ENCODE measurements around the gene DPY19L1.
"Not testable (repeated sequence)": the region's sequence is repeated elsewhere in the genome, so short reads cannot be mapped to it uniquely, and the experiment has no call there.

Gene DPY19L1

DNA sequence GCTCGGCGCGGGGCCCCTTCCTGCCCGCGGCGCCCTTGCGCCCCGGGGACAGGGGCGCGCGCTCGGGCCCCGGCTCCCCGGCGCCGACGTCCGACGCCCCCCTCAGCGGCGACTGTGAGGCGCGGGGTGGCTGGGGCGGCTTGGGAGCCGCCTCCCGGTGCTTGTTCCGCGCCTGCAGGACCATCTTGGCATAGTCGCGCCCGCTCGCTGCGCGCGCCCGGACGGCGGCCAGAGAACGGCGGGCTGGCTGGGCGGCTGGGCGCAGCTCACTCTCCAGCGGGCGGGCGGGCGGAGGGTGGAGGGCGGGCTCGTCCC, at the start of gene DPY19L1:
Gene DPY19L1, minus strand, starts transcription at position 275 of the 315 bp plus-strand sequence. Its CDS starts 91 bp downstream, at position 184.
- H3K4me1 Mint-ChIP-seq (ENCODE audit: low read depth) = peaks cover 29% of the 10 kb centered on the region
- H3K27me3 Mint-ChIP-seq = no peaks in the 10 kb centered on the region
- no peaks in the 10 kb centered on the region for H3K9me3 Mint-ChIP-seq
- peak within 1 kb of the TSS; percentile 84 for H3K27ac Mint-ChIP-seq
- peaks cover 6% of the 10 kb centered on the region for H3K36me3 Mint-ChIP-seq (ENCODE audit: low read depth)
- intact Hi-C loops (cut with micrococcal nuclease) = no loop called here
- peak within 1 kb of the TSS; percentile 95 for H3K4me3 Mint-ChIP-seq

DNA sequence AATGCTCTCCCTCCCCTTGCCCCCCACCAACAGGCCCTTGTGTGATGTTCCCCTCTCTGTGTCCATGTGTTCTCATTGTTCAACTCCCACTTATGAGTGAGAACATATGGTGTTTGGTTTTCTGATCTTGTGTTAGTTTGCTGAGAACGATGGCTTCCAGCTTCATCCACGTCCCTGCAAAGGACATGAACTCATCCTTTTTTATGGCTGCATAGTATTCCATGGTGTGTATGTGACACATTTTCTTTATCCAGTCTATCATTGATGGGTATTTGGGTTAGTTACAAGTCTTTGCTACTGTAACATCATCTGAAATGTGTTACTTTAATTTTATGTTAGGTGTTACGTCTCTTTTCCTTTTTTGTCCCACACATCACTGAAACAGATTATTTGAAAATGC, 42.2 kb upstream of the DPY19L1 start:
- H3K27me3 Mint-ChIP-seq; intact Hi-C loops (cut with micrococcal nuclease); H3K27ac Mint-ChIP-seq; H3K4me3 Mint-ChIP-seq; H3K36me3 Mint-ChIP-seq (ENCODE audit: low read depth); H3K9me3 Mint-ChIP-seq; H3K4me1 Mint-ChIP-seq (ENCODE audit: low read depth): not testable (repeated sequence)

DNA sequence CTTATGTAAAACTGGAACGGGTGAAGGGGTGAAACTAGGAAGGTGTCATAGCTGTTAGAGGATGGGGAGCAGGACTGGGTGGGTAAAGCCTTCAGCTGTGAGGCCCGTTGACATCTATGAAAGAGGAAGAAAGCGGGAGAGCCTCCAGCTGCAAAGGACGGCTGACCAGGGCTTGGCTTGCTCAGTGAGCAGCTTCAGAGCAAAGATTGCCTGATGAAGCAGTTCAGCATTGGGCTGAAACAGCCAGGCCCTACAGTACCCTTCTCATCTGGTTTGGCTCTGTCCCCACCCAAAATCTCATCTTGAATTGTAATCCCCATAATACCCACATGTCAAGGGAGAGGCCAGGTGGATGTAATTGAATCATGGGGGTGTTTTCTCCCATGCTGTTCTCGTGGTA, 36.7 kb upstream of the DPY19L1 start:
- peaks cover 12% of the 10 kb centered on the region for H3K27me3 Mint-ChIP-seq

DNA sequence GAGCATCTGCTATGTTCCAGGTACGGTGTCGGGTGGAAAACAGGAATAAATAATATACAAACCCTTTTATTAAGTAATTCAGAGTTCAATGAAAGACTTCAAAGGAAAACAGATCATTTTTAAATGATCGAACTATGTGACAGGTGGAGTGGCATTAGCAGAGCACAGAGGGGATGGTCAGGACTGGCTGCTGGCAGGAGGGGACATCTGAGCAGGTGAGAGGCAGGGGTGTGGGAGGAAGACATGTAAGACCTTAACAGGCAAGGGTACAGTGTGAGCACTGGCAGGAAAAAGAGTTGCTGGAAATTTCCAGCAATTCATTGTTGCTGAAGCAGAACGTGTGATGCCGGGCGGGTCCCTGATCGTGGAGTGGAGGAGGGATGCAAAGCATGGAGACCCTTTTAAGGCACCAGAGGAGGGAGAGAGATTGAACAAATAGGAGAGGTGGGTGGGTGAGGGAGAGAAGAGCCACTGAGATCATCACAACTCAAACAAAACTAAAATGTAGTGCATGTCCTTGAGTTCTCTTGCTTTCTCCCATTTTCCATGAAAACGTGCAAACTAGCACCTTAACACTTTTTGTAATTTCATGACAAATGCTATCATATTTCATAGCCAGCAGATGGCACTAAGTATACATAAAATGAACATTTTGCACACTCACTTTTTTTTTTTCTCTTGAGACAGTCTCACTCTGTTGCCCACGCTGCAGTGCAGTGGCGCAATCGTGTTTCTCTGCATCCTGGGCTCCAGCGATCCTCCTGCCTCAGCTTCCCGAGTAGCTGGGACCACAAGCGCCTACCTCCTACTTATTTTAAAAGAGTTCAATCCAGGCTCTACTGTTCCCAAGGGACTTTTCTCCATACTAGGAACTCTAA, 35.9 kb upstream of the DPY19L1 start:
- H3K9me3 Mint-ChIP-seq; H3K27ac Mint-ChIP-seq; H3K36me3 Mint-ChIP-seq (ENCODE audit: low read depth); intact Hi-C loops (cut with micrococcal nuclease); H3K4me3 Mint-ChIP-seq; H3K4me1 Mint-ChIP-seq (ENCODE audit: low read depth): not testable (repeated sequence)
- H3K27me3 Mint-ChIP-seq = peaks cover 13% of the 10 kb centered on the region

More for the DNA sequence above, 36.7 kb upstream of the DPY19L1 start:
- intact Hi-C loops (cut with micrococcal nuclease); H3K4me1 Mint-ChIP-seq (ENCODE audit: low read depth); H3K4me3 Mint-ChIP-seq; H3K36me3 Mint-ChIP-seq (ENCODE audit: low read depth); H3K27ac Mint-ChIP-seq; H3K9me3 Mint-ChIP-seq: not testable (repeated sequence)

DNA sequence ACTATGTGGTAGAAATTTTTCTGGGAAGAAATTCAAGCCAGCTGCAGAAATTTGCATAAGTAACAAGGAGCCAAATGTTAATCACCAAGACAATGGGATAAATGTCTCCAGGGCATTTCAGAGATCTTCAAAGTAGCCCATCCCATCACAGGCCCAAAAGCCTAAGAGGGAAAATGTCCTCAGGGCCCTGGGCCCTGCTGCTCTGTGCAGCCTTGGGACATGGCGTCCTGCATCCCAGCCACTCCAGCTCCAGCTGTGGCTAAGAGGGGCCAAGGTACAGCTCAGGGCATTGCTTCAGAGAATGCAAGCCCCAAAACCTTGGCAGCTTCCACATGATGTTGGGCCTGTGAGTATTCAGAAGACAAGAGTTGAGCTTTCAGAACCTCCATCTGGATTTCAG, 31.8 kb upstream of the DPY19L1 start:
- peaks cover 12% of the 10 kb centered on the region for H3K27me3 Mint-ChIP-seq
- intact Hi-C loops (cut with micrococcal nuclease) = not testable (repeated sequence)

DNA sequence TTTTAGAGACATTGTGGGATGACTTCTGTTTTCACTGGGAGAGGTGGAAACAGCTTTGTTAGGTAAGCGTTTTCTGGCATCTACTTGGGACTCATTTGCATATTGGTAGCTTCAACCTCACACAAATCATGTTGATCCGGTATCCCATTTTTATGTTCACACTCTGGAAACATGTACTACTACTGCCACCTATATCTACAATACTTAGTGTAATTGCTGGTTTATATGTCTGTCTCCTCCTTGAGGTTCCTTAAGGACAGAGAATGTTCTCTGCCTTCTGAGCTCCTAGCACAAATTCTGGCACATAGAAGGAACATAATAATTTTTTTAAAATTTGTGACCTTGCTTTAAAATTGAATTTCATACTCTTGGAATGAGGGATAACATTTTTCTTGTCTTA, 28.1 kb upstream of the DPY19L1 start:
- H3K27me3 Mint-ChIP-seq; H3K36me3 Mint-ChIP-seq (ENCODE audit: low read depth); H3K4me1 Mint-ChIP-seq (ENCODE audit: low read depth); H3K4me3 Mint-ChIP-seq; H3K27ac Mint-ChIP-seq; intact Hi-C loops (cut with micrococcal nuclease); H3K9me3 Mint-ChIP-seq: not testable (repeated sequence)

More for the DNA sequence above, 31.8 kb upstream of the DPY19L1 start:
- H3K27ac Mint-ChIP-seq; H3K4me1 Mint-ChIP-seq (ENCODE audit: low read depth); H3K4me3 Mint-ChIP-seq; H3K36me3 Mint-ChIP-seq (ENCODE audit: low read depth); H3K9me3 Mint-ChIP-seq: not testable (repeated sequence)

DNA sequence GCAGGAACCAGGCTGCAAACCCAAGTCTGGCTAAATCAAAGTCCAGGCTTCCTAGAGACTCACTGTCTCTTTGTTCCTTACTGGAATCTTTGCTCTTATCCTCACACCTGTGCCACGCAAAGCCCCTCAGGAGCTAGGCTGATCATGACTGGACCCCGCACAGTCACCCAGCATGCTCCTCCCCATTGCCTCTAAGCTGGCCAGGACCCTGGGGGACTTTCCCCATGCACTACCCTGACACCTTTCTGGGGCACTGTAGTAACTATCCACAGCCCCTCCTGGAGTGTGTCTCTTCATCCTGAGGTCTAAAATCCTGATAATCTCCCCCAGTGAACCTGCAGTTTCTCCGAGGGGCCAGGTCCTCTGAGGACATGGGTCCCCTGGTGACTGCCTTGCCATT, 21.3 kb upstream of the DPY19L1 start:
- H3K27me3 Mint-ChIP-seq; H3K36me3 Mint-ChIP-seq (ENCODE audit: low read depth); H3K27ac Mint-ChIP-seq; H3K4me1 Mint-ChIP-seq (ENCODE audit: low read depth); H3K9me3 Mint-ChIP-seq; H3K4me3 Mint-ChIP-seq; intact Hi-C loops (cut with micrococcal nuclease): not testable (repeated sequence)

DNA sequence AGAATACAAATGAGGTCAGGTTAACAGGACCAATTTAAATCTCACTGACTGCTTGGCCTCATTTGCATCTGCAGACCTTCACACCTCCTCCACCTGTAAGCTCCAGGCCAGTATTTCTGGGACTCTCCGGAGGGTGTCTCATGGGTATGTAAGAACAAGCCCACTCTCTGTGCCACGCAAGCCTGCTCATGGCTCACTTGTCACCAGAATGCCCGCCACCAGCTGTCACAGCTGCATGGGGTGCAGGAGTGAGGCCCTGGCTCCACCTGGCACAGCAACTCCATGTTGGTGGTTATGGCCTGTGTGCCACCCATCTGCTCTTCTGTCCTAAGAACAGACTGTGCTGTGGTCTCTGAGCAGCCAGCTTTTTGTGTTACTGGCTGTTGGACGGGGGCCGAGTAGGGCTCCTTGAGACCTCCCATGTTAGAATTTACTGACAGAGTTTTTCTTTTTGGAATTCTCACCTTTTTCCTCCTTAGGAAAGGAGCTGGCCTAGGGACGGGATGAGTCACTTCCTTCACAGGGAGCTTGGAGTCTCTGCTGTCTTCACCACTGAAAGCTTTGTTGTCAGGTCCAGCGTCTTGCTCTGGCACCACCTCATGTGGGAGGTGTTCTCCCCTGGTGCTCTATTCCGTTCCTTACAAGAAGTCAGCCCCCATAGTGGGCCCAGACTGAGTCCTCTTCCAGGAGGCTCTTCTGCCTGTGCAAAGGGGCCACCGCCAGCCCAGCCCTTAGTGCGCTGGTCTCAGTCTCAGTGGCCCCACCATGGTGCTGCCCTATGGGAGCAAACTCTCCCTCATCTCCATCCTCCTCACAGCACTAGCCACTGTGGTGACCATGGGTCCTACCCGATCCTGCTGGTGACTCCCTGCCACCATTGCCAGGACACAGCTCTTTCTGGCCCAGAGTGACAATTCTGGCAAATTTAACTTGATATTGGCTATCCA, 20.5 kb upstream of the DPY19L1 start:
- H3K4me1 Mint-ChIP-seq (ENCODE audit: low read depth); intact Hi-C loops (cut with micrococcal nuclease); H3K9me3 Mint-ChIP-seq; H3K27me3 Mint-ChIP-seq; H3K4me3 Mint-ChIP-seq; H3K27ac Mint-ChIP-seq; H3K36me3 Mint-ChIP-seq (ENCODE audit: low read depth): not testable (repeated sequence)

DNA sequence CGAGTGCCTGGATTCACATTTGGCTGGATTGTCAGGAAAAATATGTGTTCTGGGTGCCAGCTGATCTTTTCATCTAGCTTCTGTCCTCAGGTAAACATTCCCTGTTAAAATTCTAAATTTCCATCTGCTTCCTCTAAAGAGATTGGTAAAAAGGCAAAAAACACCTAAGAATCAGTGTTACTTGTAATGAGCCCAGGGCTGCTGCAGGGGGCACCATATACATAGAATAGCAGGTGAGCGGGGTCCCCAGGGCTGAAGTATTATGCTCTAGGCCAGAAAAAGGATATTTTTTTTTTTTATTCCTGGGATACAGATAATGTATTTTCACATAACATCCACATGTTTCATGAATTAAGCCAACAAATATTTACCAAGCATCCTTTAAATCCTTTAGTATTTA, 18.4 kb upstream of the DPY19L1 start:
- H3K27me3 Mint-ChIP-seq = peaks cover 13% of the 10 kb centered on the region
- intact Hi-C loops (cut with micrococcal nuclease); H3K4me3 Mint-ChIP-seq; H3K27ac Mint-ChIP-seq; H3K9me3 Mint-ChIP-seq; H3K4me1 Mint-ChIP-seq (ENCODE audit: low read depth); H3K36me3 Mint-ChIP-seq (ENCODE audit: low read depth): not testable (repeated sequence)

DNA sequence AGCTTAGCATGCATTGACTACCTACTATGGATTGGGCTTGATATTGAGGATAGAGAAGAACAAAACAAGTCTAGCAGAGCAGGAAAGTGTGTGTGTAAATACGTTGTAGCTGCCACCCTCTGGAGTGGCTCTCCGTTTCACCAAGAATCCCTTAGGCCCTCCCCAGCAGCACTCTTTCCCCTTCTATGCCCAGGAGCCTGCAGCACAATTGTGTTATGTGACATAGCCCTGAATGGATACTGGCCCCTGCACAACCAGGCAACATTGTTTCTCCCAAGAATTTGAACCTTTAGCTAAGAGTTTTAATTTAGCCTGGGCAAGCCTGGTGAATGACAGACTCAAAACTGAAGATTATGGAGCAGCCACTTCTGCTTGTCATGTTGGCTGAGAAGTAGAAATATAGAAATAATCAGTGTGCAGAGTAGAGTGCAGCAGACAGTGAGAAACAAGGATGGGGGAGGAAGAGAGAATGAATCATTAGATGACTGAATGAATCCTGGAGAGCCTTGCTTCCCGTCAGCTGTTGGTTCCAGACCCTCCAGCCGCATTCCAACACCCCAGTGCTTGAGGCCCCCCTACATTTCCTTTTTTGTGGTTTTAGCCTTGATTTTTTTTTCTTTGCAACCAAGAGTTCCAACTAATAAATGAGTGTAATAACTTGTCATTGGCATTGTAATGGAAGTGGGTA, 16.3 kb upstream of the DPY19L1 start:
- H3K4me3 Mint-ChIP-seq; H3K27ac Mint-ChIP-seq; H3K4me1 Mint-ChIP-seq (ENCODE audit: low read depth); H3K9me3 Mint-ChIP-seq; intact Hi-C loops (cut with micrococcal nuclease); H3K36me3 Mint-ChIP-seq (ENCODE audit: low read depth): not testable (repeated sequence)
- H3K27me3 Mint-ChIP-seq = peaks cover 13% of the 10 kb centered on the region

DNA sequence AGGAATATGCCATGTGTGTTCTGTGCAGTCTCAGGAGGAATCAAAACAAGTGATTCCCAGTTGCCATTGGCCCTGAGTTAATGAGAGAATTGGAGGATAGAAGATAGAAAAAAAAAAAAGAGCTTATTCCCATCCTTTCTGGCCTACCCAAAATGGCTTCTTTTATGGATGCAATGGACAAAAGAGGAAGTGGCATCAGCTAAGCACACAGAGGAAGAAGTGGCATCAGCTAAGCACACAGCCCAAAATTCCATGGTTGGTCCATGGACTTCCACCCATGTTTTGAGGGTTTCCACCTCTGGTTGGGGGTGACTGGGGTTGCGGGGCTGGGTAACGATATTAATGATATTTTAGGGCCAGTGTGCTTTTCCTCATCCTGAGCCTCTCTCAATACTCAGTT, 11.1 kb upstream of the DPY19L1 start:
- H3K4me3 Mint-ChIP-seq; H3K4me1 Mint-ChIP-seq (ENCODE audit: low read depth); H3K36me3 Mint-ChIP-seq (ENCODE audit: low read depth); H3K27ac Mint-ChIP-seq; intact Hi-C loops (cut with micrococcal nuclease); H3K9me3 Mint-ChIP-seq: not testable (repeated sequence)
- H3K27me3 Mint-ChIP-seq = peaks cover 11% of the 10 kb centered on the region

DNA sequence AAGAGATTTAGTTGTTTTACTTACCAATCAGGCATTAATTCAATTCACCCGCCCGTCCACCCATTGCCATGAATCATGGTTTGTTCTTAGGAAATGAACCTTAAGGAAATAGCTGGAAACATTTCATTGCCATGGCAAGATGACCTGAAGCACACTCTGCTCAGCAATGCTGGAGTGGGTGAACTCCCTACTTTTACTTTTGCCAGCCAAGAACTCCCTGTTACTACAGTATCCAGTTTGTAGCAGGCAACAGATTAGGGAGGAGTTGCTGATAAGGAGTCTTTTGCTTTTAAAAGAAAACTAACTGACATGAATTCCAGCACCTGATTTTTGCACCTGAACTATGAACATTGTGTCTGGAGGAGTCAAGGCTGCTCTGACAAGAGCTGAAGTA, 10.6 kb upstream of the DPY19L1 start:
- H3K9me3 Mint-ChIP-seq; H3K27ac Mint-ChIP-seq; intact Hi-C loops (cut with micrococcal nuclease); H3K4me1 Mint-ChIP-seq (ENCODE audit: low read depth); H3K36me3 Mint-ChIP-seq (ENCODE audit: low read depth); H3K4me3 Mint-ChIP-seq: not testable (repeated sequence)
- peaks cover 13% of the 10 kb centered on the region for H3K27me3 Mint-ChIP-seq

DNA sequence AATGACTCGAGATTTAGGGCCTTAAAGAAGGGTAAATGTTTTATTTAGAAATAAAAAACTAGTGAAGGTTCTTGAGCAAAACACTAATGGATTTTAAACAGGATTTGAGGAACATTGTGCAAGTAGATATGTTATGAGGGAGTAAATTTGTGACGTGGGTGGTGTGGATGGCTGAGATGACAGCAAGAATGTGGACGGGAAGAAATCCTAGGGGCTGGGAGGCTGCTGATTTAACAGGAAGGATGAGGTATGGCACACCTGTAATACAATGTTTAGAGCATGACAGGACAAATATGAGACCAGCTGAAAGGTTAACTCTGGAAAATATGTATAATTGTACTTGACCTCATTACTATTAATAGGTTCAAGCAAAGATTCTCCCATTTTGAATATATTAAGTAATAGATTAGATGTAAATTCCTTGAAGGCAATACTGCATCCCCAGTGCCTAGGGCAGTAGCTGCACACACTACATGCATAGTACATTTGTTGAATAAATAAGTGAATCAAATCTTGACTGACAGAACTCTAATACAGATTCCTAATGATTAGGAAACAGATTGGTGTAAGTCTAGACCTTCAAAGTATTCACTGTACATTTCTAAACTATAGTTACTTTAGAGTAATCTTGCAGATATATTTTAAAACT, 10.1 kb upstream of the DPY19L1 start:
- H3K4me3 Mint-ChIP-seq; intact Hi-C loops (cut with micrococcal nuclease); H3K4me1 Mint-ChIP-seq (ENCODE audit: low read depth); H3K27ac Mint-ChIP-seq; H3K36me3 Mint-ChIP-seq (ENCODE audit: low read depth); H3K9me3 Mint-ChIP-seq: not testable (repeated sequence)
- H3K27me3 Mint-ChIP-seq = peaks cover 16% of the 10 kb centered on the region

DNA sequence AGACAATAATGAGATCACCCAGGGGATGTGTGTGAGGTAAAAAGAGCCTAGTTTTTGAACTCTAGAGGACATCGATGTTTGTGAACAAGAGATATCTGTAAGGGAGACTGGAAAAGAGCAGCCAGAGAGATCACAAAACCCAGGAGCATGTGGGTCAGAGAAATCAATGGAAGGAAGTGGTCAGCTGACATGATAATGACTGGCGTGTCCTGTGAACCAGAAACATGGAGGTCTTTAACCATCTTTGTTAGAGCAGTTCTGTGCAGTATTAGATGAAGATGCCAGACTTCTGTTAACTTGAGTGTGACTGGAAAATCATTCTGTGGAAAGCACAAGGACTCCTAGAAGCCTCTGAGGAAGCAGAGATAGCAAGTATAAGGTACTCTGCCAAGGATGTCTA, 6.0 kb upstream of the DPY19L1 start:
- H3K4me3 Mint-ChIP-seq; H3K4me1 Mint-ChIP-seq (ENCODE audit: low read depth); H3K27ac Mint-ChIP-seq; H3K9me3 Mint-ChIP-seq; intact Hi-C loops (cut with micrococcal nuclease); H3K36me3 Mint-ChIP-seq (ENCODE audit: low read depth): not testable (repeated sequence)
- H3K27me3 Mint-ChIP-seq = peaks cover 13% of the 10 kb centered on the region
